HG02885 (cell line): ENCODE measurements around the gene TCP1.
"Not testable (repeated sequence)": the region's sequence is repeated elsewhere in the genome, so short reads cannot be mapped to it uniquely, and the experiment has no call there.

Source experiments
- ATAC-seq: cut with Tn5 transposase; IDR thresholded peaks from one replicate; pipeline ENCODE4 v1.9.1; 2021; ENCODE audit warnings: mild to moderate bottlenecking; ENCODE audit not compliant: unreplicated experiment, poor library complexity

Gene TCP1

DNA sequence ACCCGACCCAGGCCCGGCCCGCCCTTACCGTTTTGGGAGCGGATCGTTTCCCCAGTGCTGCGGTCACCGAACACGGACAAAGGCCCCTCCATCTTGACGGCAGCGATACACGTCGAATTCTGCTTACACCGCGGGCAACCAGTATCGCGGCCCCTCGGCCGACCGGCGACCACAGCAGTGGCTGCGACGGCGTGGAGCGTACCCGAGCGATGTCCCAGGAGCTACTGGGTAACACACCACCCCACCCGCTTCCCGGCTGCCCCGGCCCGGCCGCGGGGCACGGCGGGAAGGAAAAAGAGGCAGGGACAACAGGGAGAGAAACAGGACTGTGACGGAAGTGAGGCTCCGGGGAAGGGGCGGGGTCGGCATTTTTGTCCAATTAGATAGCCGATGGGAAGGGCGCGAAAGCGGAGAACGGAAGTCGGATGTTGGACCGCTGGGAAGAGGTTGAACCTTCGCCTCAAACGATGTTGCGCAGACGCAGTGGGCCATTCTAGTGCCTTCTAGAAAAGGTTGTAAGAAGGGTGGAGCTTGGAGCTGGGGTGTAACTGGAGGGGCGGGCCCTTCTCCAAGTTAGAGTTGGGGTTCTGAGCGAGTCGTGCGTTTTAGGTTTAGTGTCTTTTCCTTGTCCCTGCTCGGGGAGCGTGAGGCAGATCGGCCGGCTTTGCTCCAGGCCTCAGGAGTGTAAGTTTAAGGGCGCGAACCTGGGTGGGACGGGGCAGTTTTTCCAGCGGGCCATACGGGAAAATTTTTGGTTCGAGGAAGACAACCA is at the start of gene TCP1:
Gene TCP1 (minus strand): TSS at position 226 of the 772 bp plus-strand sequence. CDS start 134 bp downstream, at position 92.
- peak; percentile 73 for ATAC-seq

DNA sequence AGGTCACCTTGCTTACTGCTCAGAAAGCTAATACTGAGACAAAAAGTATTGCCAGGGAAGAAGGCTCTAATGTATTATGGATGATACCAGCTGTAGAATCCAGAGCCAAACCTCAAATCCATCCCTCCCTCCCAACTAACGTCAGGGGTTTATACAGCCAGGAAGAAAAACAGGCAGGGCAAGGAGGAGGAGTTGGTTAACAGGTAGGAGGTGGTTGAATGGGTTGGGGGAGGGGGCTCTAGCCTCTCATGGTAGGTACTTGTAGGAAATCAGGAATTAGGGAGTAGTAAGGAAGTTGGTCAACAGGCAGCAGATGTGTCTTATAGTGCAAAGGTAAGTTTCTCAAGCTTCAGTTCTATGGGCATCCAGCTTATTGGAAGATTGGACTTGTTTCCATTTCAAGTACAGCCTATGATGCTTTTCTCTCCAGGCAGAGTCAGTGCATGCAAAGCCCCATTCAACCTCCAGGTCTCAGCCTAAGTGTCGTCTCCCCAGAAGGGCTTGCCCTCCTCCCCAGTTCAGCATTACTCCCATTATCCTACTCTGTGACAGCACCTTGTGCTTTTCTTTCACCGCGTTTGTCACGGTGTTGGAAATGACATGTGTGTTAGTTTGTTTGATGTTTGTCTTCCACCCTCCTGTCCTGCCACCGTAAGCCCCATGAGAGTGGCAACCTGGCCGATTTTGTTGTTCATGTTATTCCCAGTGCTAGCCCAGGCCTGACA is 48.8 kb upstream of the TCP1 start:
- ATAC-seq, result no peak

DNA sequence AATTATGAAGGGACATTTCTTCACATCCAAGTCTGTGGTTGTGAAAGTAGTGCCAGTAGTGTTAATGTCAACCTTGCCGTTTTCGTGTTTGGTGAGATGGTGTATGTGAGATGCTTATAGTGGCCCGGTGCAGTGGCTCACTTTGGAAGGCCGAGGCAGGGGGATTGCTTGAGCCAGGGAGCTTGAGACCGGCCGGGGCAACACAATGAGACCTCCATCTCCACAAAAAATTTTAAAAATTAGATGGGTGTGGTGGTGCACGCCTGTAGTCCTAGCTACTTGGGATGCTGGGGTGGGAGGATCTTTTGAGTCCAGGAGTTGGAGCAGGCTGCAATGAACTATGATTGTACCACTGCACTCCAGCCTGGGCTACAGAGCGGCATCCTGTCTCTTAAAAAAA is 48.1 kb upstream of the TCP1 start:
- ATAC-seq, result no peak

DNA sequence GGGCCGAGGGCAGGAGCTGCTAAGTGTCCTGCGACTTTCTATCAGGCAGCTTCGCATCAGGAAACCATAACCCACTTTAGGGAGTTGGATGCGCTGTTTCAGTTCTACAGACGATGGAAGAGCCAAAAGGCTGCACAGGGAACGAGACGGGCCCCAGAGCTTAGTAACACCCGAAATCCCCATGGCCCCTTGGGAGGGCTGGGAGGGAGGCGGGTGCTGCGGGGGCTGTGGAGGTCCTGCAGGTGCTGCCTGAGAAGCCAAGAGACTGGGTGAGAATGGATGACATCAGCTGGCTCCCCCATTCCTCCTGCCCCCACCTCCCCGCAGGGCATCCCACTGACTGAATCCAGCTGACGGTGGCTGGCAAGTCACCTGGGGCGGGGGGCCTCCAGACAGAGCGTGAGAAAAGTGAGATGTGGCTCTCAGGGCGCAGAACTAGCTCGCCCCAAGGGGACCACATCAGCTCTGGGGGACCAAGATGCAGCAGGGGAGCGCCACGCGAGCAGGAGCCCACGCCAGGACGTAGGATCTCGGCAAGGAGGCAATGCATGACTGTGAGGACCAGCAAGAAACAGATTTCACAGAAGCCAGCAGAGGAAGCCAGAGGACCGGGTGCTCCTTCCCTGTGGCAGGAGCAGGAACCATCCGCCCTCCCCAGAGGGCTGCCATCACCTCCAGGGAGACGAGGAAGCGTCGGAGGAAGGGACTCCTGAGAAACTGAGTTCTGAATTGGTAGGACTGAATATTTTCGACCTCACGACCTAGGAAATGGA is 47.5 kb upstream of the TCP1 start:
- no peak for ATAC-seq

DNA sequence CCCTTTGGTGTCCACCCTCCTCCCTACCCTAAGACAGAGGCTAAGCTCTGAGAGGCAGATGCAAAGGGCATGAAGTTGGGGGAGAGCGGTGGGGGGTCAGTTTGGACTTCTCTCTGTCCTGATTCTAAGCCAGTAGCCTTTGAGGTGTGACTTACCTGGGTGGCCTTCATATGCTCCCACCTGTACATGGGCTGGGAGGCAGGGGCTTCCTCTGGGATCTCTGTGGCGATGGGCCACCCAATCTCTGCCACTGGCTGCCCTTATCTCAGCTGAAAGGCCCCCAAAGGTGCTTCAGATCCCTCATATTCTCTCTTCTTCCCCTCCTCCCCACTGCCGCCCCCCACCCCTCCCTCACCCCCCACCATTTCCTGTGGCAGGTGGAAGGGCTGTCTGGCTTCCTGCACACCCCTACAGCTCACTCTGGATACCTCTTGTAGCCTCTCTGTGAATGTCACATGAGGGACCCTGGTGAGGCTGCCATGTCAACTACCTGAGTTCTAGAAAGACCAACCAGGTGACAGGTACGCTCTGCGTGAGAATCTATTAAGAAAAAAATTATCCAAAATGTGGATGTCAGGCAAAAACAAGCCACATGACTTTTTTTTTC is 44.7 kb upstream of the TCP1 start:
- ATAC-seq, result no peak

DNA sequence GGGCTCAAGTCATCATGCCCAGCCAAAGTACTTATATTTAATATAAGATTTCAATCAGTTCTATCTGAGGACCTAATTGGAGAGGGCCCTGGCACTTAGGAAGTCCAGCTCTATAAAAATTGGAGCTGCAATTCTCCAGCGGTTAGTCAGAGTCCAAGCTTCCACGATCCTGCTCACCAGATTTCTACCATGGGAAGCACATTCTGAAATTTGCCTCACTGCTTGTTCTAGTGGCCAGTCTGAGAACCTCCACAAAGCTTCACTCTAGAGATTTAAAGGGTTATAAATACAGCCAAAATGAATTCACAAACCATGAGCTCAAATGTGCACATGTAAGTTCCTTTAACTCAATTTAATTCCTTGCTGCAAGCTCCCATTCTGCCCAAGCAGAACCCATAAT is 44.2 kb upstream of the TCP1 start:
- no peak for ATAC-seq

DNA sequence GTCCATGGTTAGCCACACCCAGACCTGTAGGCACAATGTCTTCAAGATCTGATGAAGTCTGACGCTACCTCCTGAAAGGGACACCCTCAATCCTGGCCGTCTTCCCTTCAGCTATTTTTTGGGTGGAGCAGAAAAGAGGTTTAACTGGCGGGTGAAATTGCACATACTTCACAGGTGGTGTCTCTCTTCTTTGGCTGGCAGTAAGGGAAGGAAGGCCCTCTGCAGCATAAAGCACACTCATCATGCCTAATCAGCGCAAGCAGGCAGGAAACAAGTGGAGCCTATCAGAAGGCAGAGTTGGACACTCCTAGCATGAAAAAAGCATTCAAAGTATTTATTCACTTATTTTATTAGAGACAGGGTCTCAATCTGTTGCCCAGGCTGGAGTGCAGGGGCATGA is 43.5 kb upstream of the TCP1 start:
- ATAC-seq, result no peak

DNA sequence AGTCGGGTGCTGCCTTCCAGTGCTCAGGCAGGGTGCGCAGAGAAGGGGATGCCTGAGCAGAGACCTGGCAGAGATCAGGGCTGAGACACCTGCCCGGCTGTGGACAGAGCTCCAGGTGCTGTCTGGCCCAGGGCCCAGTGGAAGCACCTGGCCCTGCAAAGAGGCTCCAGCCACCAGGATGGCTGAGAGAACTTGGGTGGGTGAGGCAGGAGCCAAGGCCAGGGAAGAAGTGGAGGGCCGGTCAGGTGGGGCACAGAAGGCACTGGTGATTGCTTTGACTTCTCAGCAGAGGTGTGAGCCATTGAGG is 41.9 kb upstream of the TCP1 start:
- no peak for ATAC-seq

DNA sequence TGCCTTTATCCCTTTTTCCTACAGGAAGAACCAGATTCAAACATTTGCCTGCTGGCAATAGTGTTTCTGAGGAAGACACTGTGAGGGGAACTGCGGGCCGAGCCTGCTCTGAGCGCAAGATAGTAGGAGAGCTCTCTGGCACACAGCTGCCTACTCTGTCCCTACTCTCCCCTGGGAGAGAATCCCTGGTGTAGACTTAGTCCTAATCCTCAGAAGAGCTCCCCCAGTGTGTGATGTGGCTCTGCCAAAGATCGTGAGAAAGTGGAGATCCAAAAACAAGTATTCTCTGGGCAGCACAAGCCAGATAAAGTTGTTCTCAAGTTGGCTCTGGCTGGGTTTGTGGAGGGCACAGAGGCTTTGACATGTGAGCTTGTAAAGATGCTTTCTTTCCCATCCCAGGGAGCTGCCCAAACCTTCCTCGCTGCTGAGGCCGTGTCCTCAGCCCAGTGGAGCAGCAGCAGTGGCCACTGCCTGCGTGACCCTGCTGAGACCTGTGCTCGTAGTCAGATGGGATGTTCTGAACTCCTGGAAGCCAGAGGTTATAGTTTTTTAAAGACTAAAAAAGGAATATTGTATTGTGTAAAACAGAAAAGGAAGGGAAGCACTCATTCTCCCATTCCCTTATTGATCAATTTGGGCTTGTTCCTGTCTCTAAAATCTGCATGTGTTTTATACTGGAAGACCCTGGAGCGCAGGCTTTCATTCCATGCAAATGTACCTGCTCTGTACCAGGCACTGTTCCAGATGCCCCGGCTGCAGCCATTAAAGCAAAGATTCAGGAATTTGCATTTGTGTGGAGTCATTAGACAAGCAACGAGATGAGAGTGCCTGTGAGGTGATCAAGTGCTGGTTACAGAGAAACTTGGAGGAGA is 41.3 kb upstream of the TCP1 start:
- no peak for ATAC-seq

DNA sequence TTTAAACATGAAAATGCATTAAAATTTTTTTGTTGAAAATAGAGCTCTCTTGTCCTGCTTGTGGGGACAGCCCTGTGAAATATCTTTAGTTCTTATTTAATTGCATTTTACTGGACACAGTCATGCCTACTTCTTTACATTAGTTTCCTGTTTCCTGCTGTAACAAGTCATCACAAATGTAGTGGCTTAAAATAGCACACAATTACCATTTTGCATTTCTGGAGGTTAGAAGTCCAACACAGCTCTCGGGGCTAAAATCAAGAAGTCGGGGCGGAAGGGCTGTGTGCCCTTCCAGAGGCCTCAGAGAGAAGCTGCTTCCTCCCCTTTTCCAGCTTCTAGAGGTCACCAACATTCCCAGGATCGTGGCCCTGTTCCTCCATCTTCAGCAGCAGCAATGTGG is 40.1 kb upstream of the TCP1 start:
- ATAC-seq, result no peak

DNA sequence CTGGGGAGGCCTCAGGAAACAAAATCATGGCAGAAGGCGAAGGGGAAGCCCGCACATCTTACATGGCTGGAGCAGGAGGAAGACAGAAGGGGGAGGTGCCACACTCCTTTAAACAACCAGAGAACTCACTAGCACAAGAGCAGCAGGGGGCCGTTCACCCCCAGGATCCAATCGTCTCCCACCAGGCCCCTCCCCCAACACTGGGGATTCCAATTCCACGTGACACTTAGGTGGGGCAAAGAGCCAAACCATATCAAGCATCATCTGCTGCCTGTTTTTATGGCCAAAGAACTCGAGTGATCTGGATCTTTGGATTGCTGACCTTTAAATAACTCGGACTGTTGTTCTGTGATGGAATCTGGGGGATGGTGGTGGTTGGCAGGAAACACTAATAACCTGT is 38.7 kb upstream of the TCP1 start:
- ATAC-seq, result no peak

DNA sequence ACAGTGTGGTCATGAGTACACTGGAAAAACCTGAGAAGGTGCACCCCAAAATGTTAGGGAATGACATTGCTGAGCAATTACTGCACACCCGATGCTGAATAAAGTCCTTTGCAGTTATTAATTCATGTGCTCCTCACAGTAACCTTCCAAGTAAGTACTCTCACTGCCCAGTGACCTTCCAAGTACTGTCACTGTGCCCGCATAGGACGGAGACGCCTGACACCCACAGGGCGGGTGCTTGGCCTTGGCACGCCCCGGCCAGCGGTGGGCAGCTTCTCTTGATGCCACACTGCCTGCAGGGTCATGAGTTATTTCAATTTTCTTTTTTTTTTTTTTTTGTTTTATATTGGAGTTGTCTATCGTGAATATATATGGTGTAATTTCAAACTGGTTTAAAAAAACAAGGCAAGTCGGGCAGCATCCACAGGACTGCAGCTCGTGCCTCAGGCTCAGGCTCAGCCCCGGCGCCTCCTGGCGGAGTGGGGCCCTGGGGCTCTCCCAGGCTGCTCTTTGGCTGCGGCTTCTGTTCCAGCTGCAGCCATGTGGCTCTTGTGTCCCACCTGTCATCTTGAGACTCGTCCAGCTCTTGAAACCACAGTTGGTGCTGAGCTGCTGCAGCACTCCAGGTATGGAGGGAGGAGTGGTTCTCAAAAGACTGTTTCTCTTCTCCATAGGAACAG is 37.7 kb upstream of the TCP1 start:
- ATAC-seq, result no peak

DNA sequence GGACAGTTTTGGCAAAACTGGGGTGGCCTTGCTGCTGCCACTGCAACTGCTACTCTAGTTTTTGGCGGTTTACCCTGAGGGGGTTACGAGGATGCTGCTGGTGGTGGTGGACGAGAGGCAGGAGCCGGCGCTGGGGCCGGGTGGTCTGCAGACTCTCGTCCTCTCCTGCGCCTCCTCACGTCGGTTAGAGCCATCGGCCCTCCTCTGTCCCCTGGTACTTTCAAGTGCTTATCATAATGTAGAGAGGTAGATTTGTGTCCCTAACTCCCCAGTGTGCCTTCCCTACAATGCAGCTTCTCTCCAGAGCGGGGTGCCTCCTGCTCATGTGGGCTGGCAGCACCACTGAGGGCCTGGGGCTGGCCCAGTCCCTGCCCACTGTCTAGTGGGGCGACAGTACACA is 36.6 kb upstream of the TCP1 start:
- ATAC-seq, result no peak

DNA sequence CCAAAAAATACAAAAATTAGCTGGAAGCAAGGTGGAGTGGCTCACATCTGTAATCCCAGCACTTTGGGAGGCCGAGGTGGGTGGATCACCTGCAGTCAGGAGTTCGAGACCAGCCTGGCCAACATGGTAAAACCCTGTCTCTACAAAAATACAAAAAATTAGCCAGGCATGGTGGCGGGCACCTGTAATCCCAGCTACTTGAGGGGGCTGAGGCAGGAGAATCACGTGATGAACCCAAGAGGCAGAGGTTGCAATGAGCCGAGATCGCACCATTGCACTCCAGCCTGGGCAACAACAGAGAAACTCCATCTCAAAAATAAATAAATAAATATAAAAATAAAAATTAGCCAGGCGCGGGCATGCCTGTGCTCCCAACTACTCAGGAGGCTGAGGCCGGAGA is 35.3 kb upstream of the TCP1 start:
- not testable (repeated sequence) for ATAC-seq

DNA sequence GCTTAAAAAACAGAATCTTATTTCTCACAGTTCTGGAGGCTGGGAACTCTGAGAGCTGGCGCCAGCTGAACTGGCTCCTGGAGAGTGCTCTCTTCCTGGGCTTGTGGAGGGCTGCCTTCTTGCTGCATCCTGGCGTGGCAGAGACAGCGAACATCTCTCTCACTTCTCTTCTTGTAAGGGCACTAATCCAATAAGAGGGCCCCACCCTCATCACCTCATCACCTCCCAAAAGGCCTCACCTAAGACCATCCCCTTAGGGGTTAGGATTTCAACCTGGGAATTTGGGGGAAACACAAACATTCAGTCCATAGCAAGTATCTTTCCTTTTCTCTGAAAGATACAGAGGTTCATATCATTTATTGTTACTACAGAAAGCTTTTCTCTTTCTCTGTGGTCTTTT is 34.6 kb upstream of the TCP1 start:
- no peak for ATAC-seq

DNA sequence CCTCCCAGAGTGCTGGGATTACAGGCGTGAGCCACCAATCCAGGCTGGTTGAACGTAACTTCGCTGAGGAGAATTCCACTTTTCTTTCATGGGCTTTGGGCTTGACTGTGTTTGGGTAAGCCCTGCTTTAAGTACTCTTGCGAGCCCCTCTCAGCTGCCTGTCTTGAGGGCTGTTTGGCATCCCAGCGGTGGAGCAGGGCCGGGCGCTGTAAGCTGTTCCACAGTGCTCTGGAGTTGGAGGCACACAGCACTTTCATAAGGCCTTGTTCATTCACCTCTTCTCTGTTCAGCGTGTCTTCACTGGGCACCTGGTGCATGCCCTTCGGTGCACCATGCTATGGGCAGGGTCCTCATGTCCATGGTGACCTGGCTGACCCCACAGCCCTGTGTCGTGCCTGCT is 32.3 kb upstream of the TCP1 start:
- no peak for ATAC-seq

DNA sequence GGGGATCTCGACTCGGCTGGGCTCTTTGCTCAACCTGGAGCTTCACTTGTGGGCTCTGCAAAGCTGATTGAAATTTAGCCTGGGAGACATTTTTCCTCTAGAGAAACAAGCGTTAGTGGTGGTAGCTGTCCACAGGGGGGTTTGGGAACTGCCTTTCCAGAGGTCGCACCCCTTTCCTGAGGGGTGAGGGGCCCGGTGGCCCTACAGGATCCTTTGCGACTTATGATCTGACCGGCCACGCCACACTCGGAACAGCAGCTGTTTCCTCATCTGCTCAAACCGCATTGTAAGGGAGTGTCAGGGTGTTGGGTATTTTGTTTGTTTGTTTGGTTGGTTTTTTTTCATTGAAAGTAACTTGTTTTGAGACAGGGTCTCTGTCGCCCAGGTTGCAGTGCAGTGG is 31.7 kb upstream of the TCP1 start:
- ATAC-seq, result no peak

DNA sequence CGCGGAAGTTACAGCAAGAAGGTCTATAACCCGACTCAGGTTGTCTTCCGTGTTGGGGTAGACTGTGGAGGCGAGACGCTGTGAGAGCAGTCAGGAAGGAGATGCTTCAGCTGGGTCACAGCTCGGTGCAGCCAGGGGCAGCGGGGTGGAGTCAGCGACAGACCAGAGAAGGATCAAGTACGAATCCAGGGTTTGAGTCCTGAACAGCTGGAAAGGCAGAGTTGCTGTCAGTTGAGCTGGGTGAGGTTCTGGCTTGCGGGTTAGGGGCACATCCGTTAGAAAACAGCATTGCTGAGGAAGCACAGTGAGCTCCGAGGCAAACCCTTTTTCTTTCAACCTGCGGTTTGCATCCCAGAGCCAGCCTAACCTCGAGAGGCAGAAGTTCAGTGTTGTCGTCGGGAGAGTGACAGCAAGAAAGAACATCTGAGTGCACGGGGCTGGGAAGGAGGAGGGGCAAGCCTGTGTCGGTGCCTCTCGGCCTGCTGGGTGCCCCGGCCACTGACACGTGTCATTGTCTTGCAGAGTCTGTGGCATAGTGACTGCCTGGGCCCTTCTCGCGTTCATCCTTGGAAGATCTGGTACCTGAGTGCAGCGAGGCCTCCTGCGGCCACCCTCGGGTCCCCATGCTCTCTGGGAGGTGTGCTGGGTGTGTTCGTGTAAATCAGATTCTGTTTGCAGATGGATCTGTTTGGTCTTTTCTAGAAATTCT is 30.7 kb upstream of the TCP1 start:
- no peak for ATAC-seq

DNA sequence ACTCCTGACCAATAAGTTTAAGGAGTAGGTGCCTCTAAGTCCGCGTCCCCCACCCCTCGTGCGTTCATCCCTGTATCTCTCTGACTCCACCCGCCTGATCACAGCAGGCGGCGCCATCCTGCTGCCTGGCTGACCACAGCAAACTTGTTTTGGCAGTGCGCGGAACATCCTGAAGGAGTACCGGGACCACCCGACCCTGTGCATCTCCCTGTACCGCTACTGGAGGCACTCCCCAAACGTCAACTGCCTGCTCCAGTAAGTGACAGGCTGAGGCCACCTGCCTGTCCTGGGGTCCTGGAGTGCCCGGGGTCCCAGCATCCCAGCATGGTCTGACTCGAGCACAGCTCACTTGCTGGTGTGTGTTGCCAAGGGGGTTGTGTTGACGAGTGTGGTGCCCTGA is 29.7 kb upstream of the TCP1 start:
- ATAC-seq, result no peak
